22Rv1 (cell line): ENCODE data around the gene ADAMTS17.

ENCODE experiments used
- H3K27ac ChIP-seq: fragments of 450-650 bp; 2 replicates; pipeline ENCODE4 v1.5.1; 2017
- CTCF ChIP-seq: fragments of 450-650 bp; IDR thresholded peaks from 2 replicates; pipeline ENCODE4 v1.5.1; 2017; ENCODE audit warnings: mild to moderate bottlenecking
- ZFX ChIP-seq: fragments of 450-650 bp; IDR thresholded peaks from 2 replicates; pipeline ENCODE4 v1.6.1; 2017; ENCODE audit warnings: antibody characterized with exemption, borderline replicate concordance

ADAMTS17 gene

GRCh38 chr15:100208921-100209603, 132.7 kb downstream of the ADAMTS17 start:
- no peak for TF ChIP-seq ZFX
- no peak for TF ChIP-seq CTCF
- no peak overlapping the region for H3K27ac ChIP-seq

DNA sequence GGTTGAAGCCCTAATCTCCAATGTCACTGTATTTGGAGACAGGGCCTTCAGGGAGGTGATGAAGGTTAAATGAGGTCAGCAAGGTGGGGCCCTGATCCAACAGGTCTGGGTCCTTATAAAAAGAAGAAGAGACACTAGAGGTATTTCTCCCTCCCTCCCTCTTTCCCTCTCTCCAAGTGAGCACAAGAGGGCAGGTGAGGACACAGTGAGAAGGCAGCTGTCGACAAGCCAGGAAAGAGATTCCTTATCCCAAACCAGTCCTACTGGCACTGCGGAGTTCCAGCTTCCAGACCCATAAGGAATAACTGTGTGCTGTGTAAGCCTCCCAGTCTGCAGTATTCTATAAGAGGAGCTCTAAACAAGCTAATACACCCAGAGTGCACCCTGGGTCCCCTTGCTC, 134.7 kb downstream of the ADAMTS17 start:
- TF ChIP-seq ZFX (no peak), CTCF (no peak)
- no peak overlapping the region for H3K27ac ChIP-seq

DNA sequence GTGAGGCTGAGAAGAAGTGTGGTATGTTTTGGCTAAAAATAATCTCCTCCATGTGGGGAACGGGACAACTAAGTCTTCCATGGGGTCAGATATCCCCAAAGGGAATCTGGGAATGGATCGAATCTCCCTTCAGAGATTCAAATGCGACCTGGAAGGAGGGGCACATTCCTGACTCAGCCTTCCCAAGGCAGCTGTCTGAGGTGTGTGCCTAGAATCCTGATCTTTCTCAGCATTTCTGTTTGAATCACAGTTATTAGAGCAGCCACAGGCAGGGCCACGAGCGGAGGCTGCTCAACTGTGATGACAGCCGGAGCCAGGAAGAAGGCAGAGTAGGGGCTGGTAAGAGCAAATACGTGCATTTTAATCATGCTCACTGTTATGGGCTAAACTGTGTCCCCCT, 135.1 kb downstream of the ADAMTS17 start:
- no peak overlapping the region for H3K27ac ChIP-seq
- TF ChIP-seq ZFX (no peak), CTCF (no peak)

GRCh38 chr15:100205549-100206295, 136.1 kb downstream of the ADAMTS17 start:
- no peak overlapping the region for H3K27ac ChIP-seq
- TF ChIP-seq ZFX = no peak
- TF ChIP-seq CTCF = no peak

DNA sequence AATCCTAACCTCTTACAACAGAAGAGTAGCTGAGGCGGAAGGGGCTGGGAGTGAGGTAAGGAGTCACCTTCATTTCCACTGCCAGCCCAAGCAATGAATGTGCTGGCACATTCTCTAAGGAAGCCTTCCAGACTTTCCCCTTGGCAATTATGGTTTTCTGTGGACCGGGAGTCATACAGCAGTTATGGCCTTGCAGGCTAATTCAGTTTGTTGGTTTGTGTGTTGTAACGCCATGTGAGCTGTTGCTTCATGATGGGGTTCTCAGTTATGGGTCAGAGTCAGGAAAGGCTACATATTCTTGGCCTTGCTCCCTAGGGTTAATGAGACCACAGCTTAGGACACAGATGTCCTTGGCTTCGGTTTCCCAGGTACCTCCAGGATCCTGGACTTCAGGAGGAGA, 137.0 kb downstream of the ADAMTS17 start:
- no peak overlapping the region for H3K27ac ChIP-seq
- TF ChIP-seq CTCF = no peak
- TF ChIP-seq ZFX = no peak

DNA sequence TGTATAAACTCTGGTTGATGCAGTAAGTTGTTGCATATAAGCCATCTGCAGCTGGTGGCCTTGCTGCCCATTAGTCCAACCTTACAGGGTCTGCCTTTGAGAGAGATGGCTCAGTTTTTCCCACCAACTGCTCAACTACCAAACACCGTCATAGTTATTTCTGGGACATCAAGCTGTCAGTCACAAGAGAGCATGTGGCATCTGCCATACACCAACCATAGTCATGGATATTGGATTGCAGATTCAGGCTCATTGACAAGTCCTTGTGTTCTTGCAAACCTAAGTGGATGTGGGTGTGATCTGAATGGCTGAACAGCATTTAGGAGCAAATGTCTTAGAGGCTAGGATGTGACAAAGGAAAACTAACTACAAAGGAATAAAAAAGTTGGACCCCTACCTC, 137.6 kb downstream of the ADAMTS17 start:
- no peak overlapping the region for H3K27ac ChIP-seq
- TF ChIP-seq ZFX = no peak
- TF ChIP-seq CTCF = no peak

- TF ChIP-seq CTCF (no peak), ZFX (no peak)
- H3K27ac ChIP-seq = no peak overlapping the region
Measured at GRCh38 chr15:100202309-100202960, 139.3 kb downstream of the ADAMTS17 start.
